Measurements from ENCODE around the gene RAC3. TPM values are rescaled to one million over a fixed set of nuclear protein-coding genes. Genes with fewer than 3 reads are reported as not detected.

Gene RAC3
- total RNA-seq, 1 experiment from 2014 or later = 24.8 TPM

GRCh38 chr17:81993729-81994592 lies 37.5 kb upstream of the RAC3 start:
- ChIA-PET POLR2A (ENCODE audit: low non-redundant PET) (no interaction called here), CTCF (interaction anchor here (1.1 kb wide), 1 partner anchor 26 kb away, joined by 4 read pairs; no protein-coding TSS in a partner anchor)
- H3K9me3 ChIP-seq (ENCODE audit: low read depth, low read length, poor library complexity, severe bottlenecking) = no peaks in the 10 kb centered on the region
- BruUV-seq (replicated peaks) = no TSS peak
- TF ChIP-seq CTCF (conservative IDR thresholded peaks at IDR 0.05; ENCODE audit: low read depth, low read length) (no peak), EZH2 (IDR thresholded peaks at IDR 0.05; ENCODE audit: borderline replicate concordance, low read depth, low read length, poor library complexity, severe bottlenecking) (no peak)
- H3K4me3 ChIP-seq (ENCODE audit: low read depth, low read length, poor library complexity, severe bottlenecking) = no peak overlapping the region
- H3K27ac ChIP-seq (ENCODE audit: low read depth, low read length, poor library complexity, severe bottlenecking) = no peak overlapping the region
- H3K27me3 ChIP-seq (replicated peaks; ENCODE audit: insufficient read depth, low read depth, low read length, poor library complexity) = no peaks in the 10 kb centered on the region
- no peaks in the 10 kb centered on the region for H3K4me1 ChIP-seq (ENCODE audit: insufficient read depth, low read length, poor library complexity, severe bottlenecking)
- intact Hi-C loops (cut with micrococcal nuclease; ENCODE audit: unreplicated experiment) = no loop called here
- DNase-seq (ENCODE audit: low spot score) = no peak
- H3K36me3 ChIP-seq (ENCODE audit: insufficient read depth, low read length, poor library complexity, severe bottlenecking) = no peaks in the 10 kb centered on the region

- POLR2A ChIA-PET (ENCODE audit: low non-redundant PET) = no interaction called here
- Histone ChIP-seq H3K4me1 (ENCODE audit: insufficient read depth, low read length, poor library complexity, severe bottlenecking) (no peaks in the 10 kb centered on the region), H3K27me3 (replicated peaks; ENCODE audit: insufficient read depth, low read depth, low read length, poor library complexity) (no peaks in the 10 kb centered on the region), H3K4me3 (ENCODE audit: low read depth, low read length, poor library complexity, severe bottlenecking) (no peak overlapping the region), H3K9me3 (ENCODE audit: low read depth, low read length, poor library complexity, severe bottlenecking) (no peaks in the 10 kb centered on the region), H3K27ac (ENCODE audit: low read depth, low read length, poor library complexity, severe bottlenecking) (no peak overlapping the region), H3K36me3 (ENCODE audit: insufficient read depth, low read length, poor library complexity, severe bottlenecking) (no peaks in the 10 kb centered on the region)
- CTCF ChIA-PET = no interaction called here
- TF ChIP-seq EZH2 (IDR thresholded peaks at IDR 0.05; ENCODE audit: borderline replicate concordance, low read depth, low read length, poor library complexity, severe bottlenecking) (no peak), CTCF (conservative IDR thresholded peaks at IDR 0.05; ENCODE audit: low read depth, low read length) (no peak)
- BruUV-seq (replicated peaks) = no TSS peak
- intact Hi-C loops (cut with micrococcal nuclease; ENCODE audit: unreplicated experiment) = no loop called here
- DNase-seq (ENCODE audit: low spot score) = no peak
Observed at GRCh38 chr17:81994593-81995462, 36.6 kb upstream of the RAC3 start.

- intact Hi-C loops (cut with micrococcal nuclease; ENCODE audit: unreplicated experiment) = no loop called here
- no TSS peak for BruUV-seq (replicated peaks)
- Histone ChIP-seq H3K27me3 (replicated peaks; ENCODE audit: insufficient read depth, low read depth, low read length, poor library complexity) (no peaks in the 10 kb centered on the region), H3K27ac (ENCODE audit: low read depth, low read length, poor library complexity, severe bottlenecking) (no peak overlapping the region), H3K9me3 (ENCODE audit: low read depth, low read length, poor library complexity, severe bottlenecking) (no peaks in the 10 kb centered on the region), H3K36me3 (ENCODE audit: insufficient read depth, low read length, poor library complexity, severe bottlenecking) (no peaks in the 10 kb centered on the region), H3K4me3 (ENCODE audit: low read depth, low read length, poor library complexity, severe bottlenecking) (no peak overlapping the region), H3K4me1 (ENCODE audit: insufficient read depth, low read length, poor library complexity, severe bottlenecking) (no peaks in the 10 kb centered on the region)
- CTCF ChIA-PET = no interaction called here
- TF ChIP-seq CTCF (conservative IDR thresholded peaks at IDR 0.05; ENCODE audit: low read depth, low read length) (no peak), EZH2 (IDR thresholded peaks at IDR 0.05; ENCODE audit: borderline replicate concordance, low read depth, low read length, poor library complexity, severe bottlenecking) (no peak)
- POLR2A ChIA-PET (ENCODE audit: low non-redundant PET) = interaction anchor here (0.7 kb wide), 1 partner anchor 10 kb away, joined by 3 read pairs; no protein-coding TSS in a partner anchor
- no peak for DNase-seq (ENCODE audit: low spot score)
Observed at GRCh38 chr17:81995463-81996231, 35.8 kb upstream of the RAC3 start.
